ENCODE results near the gene GPS2. TPM values are rescaled to one million over a fixed set of nuclear protein-coding genes. Genes with fewer than 3 reads are reported as not detected.

The GPS2 gene
- total RNA-seq, 3 donors from 2014 or later (not counting 1 experiment from before 2014, with no cell fraction given) = 132 to 146 (median 133) TPM

GRCh38 chr17:7290166-7290565 is 25.0 kb downstream of the GPS2 start:
- Histone ChIP-seq H3K9me3 (ENCODE audit: control insufficient read depth, insufficient read depth, low read length) (no peaks in the 10 kb centered on the region), H3K36me3 (ENCODE audit: control insufficient read depth, insufficient read depth, low read length) (no peaks in the 10 kb centered on the region), H3K27me3 (ENCODE audit: control insufficient read depth, insufficient read depth, low read length) (peaks cover 20% of the 10 kb centered on the region), H3K4me3 (ENCODE audit: low read length) (no peak overlapping the region), H3K27ac (ENCODE audit: low read length) (no peak overlapping the region), H3K4me1 (ENCODE audit: control insufficient read depth, insufficient read depth, low read length) (peaks cover 11% of the 10 kb centered on the region)
- intact Hi-C loops (cut with micrococcal nuclease) = loop anchor here (5.0 kb wide), 1 partner anchor 243 kb away; no protein-coding TSS in a partner anchor
- Mint-ChIP-seq H3K9me3 (no peaks in the 10 kb centered on the region), H3K27ac (no peak overlapping the region), H3K4me3 (no peak overlapping the region), H3K27me3 (ENCODE audit: low read depth in 2 of 2) (peaks cover 27 to 30% of the 10 kb centered on the region in 2 donors), H3K36me3 (no peaks in the 10 kb centered on the region), H3K4me1 (peaks cover 3 to 10% of the 10 kb centered on the region in 2 donors)
- TF ChIP-seq CTCF (IDR thresholded peaks at IDR 0.05) = no peak
- WGBS (ENCODE audit: insufficient coverage) = 91% methylated on average over 19 of the region's 19 CpGs
- ATAC-seq = no peak
- DNase-seq = no peak

- peaks cover 0 to 5% of the 10 kb centered on the region in 2 donors for H3K4me1 Mint-ChIP-seq
- Histone ChIP-seq H3K27ac (ENCODE audit: low read length) (no peak overlapping the region), H3K9me3 (ENCODE audit: control insufficient read depth, insufficient read depth, low read length) (no peaks in the 10 kb centered on the region), H3K36me3 (ENCODE audit: control insufficient read depth, insufficient read depth, low read length) (no peaks in the 10 kb centered on the region), H3K4me3 (ENCODE audit: low read length) (no peak overlapping the region), H3K27me3 (ENCODE audit: control insufficient read depth, insufficient read depth, low read length) (peaks cover 16% of the 10 kb centered on the region), H3K4me1 (ENCODE audit: control insufficient read depth, insufficient read depth, low read length) (peaks cover 6% of the 10 kb centered on the region)
- no peaks in the 10 kb centered on the region for H3K36me3 Mint-ChIP-seq
- 92% methylated on average over 18 of the region's 18 CpGs for WGBS (ENCODE audit: insufficient coverage)
- no peak for ATAC-seq
- H3K27me3 Mint-ChIP-seq (ENCODE audit: low read depth in 2 of 2) = peaks cover 28 to 30% of the 10 kb centered on the region in 2 donors
- intact Hi-C loops (cut with micrococcal nuclease) = loop anchor here (5.0 to 10.0 kb wide), 2 partner anchors 242 to 395 kb away; partner anchors contain the start of genes TP53 and WRAP53
- H3K4me3 Mint-ChIP-seq = no peak overlapping the region
- DNase-seq = no peak
- no peaks in the 10 kb centered on the region for H3K9me3 Mint-ChIP-seq
- no peak overlapping the region for H3K27ac Mint-ChIP-seq
- TF ChIP-seq CTCF (IDR thresholded peaks at IDR 0.05) = no peak
Measured at GRCh38 chr17:7289256-7290032, 25.7 kb downstream of the GPS2 start.

GRCh38 chr17:7285679-7286078 is 29.5 kb downstream of the GPS2 start:
- no peak overlapping the region for H3K4me3 ChIP-seq (ENCODE audit: low read length)
- peaks cover 41 to 44% of the 10 kb centered on the region in 2 donors for H3K27me3 Mint-ChIP-seq (ENCODE audit: low read depth in 2 of 2)
- H3K27me3 ChIP-seq (ENCODE audit: control insufficient read depth, insufficient read depth, low read length) = peaks cover 33% of the 10 kb centered on the region
- no peaks in the 10 kb centered on the region for H3K9me3 ChIP-seq (ENCODE audit: control insufficient read depth, insufficient read depth, low read length)
- H3K9me3 Mint-ChIP-seq = no peaks in the 10 kb centered on the region
- no peak overlapping the region for H3K4me3 Mint-ChIP-seq
- intact Hi-C loops (cut with micrococcal nuclease) = loop anchor here (10.0 kb wide), 1 partner anchor 399 kb away; the partner anchor contains the start of genes TP53 and WRAP53
- peaks cover 25% of the 10 kb centered on the region for H3K4me1 ChIP-seq (ENCODE audit: control insufficient read depth, insufficient read depth, low read length)
- ATAC-seq (no peak), DNase-seq (no peak)
- H3K36me3 ChIP-seq (ENCODE audit: control insufficient read depth, insufficient read depth, low read length) = no peaks in the 10 kb centered on the region
- H3K27ac ChIP-seq (ENCODE audit: low read length) = no peak overlapping the region
- H3K27ac Mint-ChIP-seq = no peak overlapping the region
- H3K4me1 Mint-ChIP-seq = peaks cover 18 to 22% of the 10 kb centered on the region in 2 donors
- WGBS (ENCODE audit: insufficient coverage) = 91% methylated on average over 12 of the region's 12 CpGs
- TF ChIP-seq CTCF (IDR thresholded peaks at IDR 0.05) = no peak
- H3K36me3 Mint-ChIP-seq = no peaks in the 10 kb centered on the region
